Liver (tissue), 9 donors: ENCODE measurements around the gene OR2AG2. TPM values are rescaled to one million over a fixed set of nuclear protein-coding genes. Genes with fewer than 3 reads are reported as not detected.
A peak's percentile ranks its signal among the peaks of the same experiment; 100 is the strongest.

ENCODE experiments used
- DNase-seq: peaks from one replicate; pipeline ENCODE4 v3.0.0-alpha.2; 2017; ENCODE audit warnings: low spot score
- H3K27ac ChIP-seq, 2 donors: one replicate each; pipeline ENCODE4 v1.7.0; 2013; ENCODE audit warnings: inconsistent platforms in 2 of 2, low read length in 2 of 2, control low read depth in 1 of 2, low read depth in 1 of 2, mild to moderate bottlenecking in 1 of 2
- H3K27me3 ChIP-seq, 4 donors: one replicate each; pipeline versions ENCODE4 v1.6.1 to v1.7.0; 2013; ENCODE audit warnings: low read length in 3 of 4, inconsistent platforms in 1 of 4, mild to moderate bottlenecking in 1 of 4, moderate library complexity in 1 of 4; ENCODE audit not compliant: control insufficient read depth in 4 of 4, insufficient read depth in 4 of 4
- H3K36me3 ChIP-seq, 4 donors: one replicate each; pipeline versions ENCODE4 v1.6.1 to v1.7.0; 2013; ENCODE audit warnings: low read length in 3 of 4, mild to moderate bottlenecking in 3 of 4, low read depth in 1 of 4, moderate library complexity in 1 of 4; ENCODE audit not compliant: control insufficient read depth in 4 of 4, insufficient read depth in 3 of 4
- H3K4me1 ChIP-seq, 4 donors: one replicate each; pipeline versions ENCODE4 v1.6.1 to v1.7.0; 2013; ENCODE audit warnings: low read length in 3 of 4, mild to moderate bottlenecking in 3 of 4, moderate library complexity in 1 of 4; ENCODE audit not compliant: control insufficient read depth in 4 of 4, insufficient read depth in 4 of 4
- H3K4me3 ChIP-seq, 3 donors: one replicate each; pipeline versions ENCODE4 v1.6.1 to v1.7.0; 2013; ENCODE audit warnings: low read length in 3 of 3, control low read depth in 1 of 3, low read depth in 1 of 3, mild to moderate bottlenecking in 1 of 3
- H3K9ac ChIP-seq, 2 donors: one replicate each; pipeline ENCODE4 v1.7.0; 2013; ENCODE audit warnings: low read length in 2 of 2, mild to moderate bottlenecking in 2 of 2, moderate library complexity in 2 of 2, control low read depth in 1 of 2, low read depth in 1 of 2
- H3K9me3 ChIP-seq, 4 donors: one replicate each; pipeline versions ENCODE4 v1.6.1 to v1.7.0; 2013; ENCODE audit warnings: low read length in 3 of 4; ENCODE audit not compliant: control insufficient read depth in 4 of 4
- ATF3 ChIP-seq: IDR thresholded peaks from 2 replicates; pipeline ENCODE4 v1.6.1; 2016; ENCODE audit warnings: antibody characterized with exemption
- CTCF ChIP-seq: fragments of 150-350 bp; IDR thresholded peaks from 2 replicates; pipeline ENCODE4 v1.5.1; 2017; ENCODE audit warnings: improper control_type of control experiment, low read depth, low read length; ENCODE audit not compliant: missing input control
- EGR1 ChIP-seq, 2 donors: IDR thresholded peaks; 2 replicates each; pipeline ENCODE4 v1.6.1; 2016 to 2018; ENCODE audit warnings: antibody characterized with exemption in 2 of 2, low read depth in 2 of 2
- FOXA1 ChIP-seq: IDR thresholded peaks from 2 replicates; pipeline ENCODE4 v1.6.1; 2016; ENCODE audit warnings: antibody characterized with exemption
- FOXA2 ChIP-seq: IDR thresholded peaks from 2 replicates; pipeline ENCODE4 v1.6.1; 2016; ENCODE audit warnings: antibody characterized with exemption
- GABPA ChIP-seq, 2 donors: IDR thresholded peaks in 1 of 2; conservative IDR thresholded peaks in 1 of 2; 2 replicates each; pipeline ENCODE4 v1.6.1; 2016; ENCODE audit warnings: antibody characterized with exemption in 2 of 2, mild to moderate bottlenecking in 1 of 2, moderate library complexity in 1 of 2
- HNF4A ChIP-seq, 2 donors: conservative IDR thresholded peaks; 2 replicates each; pipeline ENCODE4 v1.6.1; 2016; ENCODE audit warnings: antibody characterized with exemption in 2 of 2, mild to moderate bottlenecking in 2 of 2
- HNF4G ChIP-seq: IDR thresholded peaks from 2 replicates; pipeline ENCODE4 v1.6.1; 2016; ENCODE audit warnings: antibody characterized with exemption
- JUND ChIP-seq, 2 donors: IDR thresholded peaks; 2 replicates each; pipeline ENCODE4 v1.6.1; 2016; ENCODE audit warnings: antibody characterized with exemption in 2 of 2
- MAX ChIP-seq: IDR thresholded peaks from 2 replicates; pipeline ENCODE4 v1.6.1; 2016; ENCODE audit warnings: antibody characterized with exemption
- NR2F2 ChIP-seq: IDR thresholded peaks from 2 replicates; pipeline ENCODE4 v1.6.1; 2016; ENCODE audit warnings: antibody characterized with exemption
- RAD21 ChIP-seq, 2 donors: IDR thresholded peaks; 2 replicates each; pipeline ENCODE4 v1.6.1; 2016; ENCODE audit warnings: antibody characterized with exemption in 2 of 2, mild to moderate bottlenecking in 2 of 2
- REST ChIP-seq: IDR thresholded peaks from 2 replicates; pipeline ENCODE4 v1.6.1; 2016; ENCODE audit warnings: antibody characterized with exemption, mild to moderate bottlenecking
- RXRA ChIP-seq, 2 donors: IDR thresholded peaks; 2 replicates each; pipeline ENCODE4 v1.6.1; 2017 to 2018; ENCODE audit warnings: antibody characterized with exemption in 2 of 2, mild to moderate bottlenecking in 1 of 2
- SP1 ChIP-seq: IDR thresholded peaks from 2 replicates; pipeline ENCODE4 v1.6.1; 2018; ENCODE audit warnings: antibody characterized with exemption, mild to moderate bottlenecking
- TAF1 ChIP-seq: conservative IDR thresholded peaks from 2 replicates; pipeline ENCODE4 v1.6.1; 2016; ENCODE audit warnings: antibody characterized with exemption, mild to moderate bottlenecking
- YY1 ChIP-seq: IDR thresholded peaks from 2 replicates; pipeline ENCODE4 v1.6.1; 2016; ENCODE audit warnings: antibody characterized with exemption, mild to moderate bottlenecking
- ZBTB33 ChIP-seq: IDR thresholded peaks from 2 replicates; pipeline ENCODE4 v1.6.1; 2016; ENCODE audit warnings: antibody characterized with exemption
- WGBS: extraction: QIAGEN DNeasy Blood & Tissue Kit; methylation state at CpG from one replicate; pipeline ENCODE4 v1.1.7; 2013; 5-methylcytosine and 5-hydroxymethylcytosine counted together
- polyA plus RNA-seq, 2 donors: library from polyadenylated mRNA; stranded (reverse) in 1 of 2; unstranded in 1 of 2; fragments of 200-250 nt in 1 of 2; fragments of >200 nt in 1 of 2; fragmentation: Nextera tagmentation in 1 of 2; extraction: Ambion mirVana in 1 of 2; gene quantifications; one replicate each; pipeline versions ENCODE4 v1.2.1 to v1.2.3, GENCODE V29; 2013 to 2015
- total RNA-seq, 2 donors: library from RNA; depleted of rRNA; stranded (reverse); fragments of >200 nt; gene quantifications; one replicate each; pipeline ENCODE4 v1.2.3, GENCODE V29; 2014
- donor health status: healthy.
- donor health status: healthy.
- donor health status: healthy.
- donor health status: healthy.
- donor health status: healthy.

Gene OR2AG2
- total and polyA plus RNA-seq, 4 donors: under 0.01 TPM; not detected in 3

GRCh38 chr11:6747097-6747668 is 24.6 kb downstream of the OR2AG2 start:
- H3K9ac ChIP-seq: no peak overlapping the region
- no peak for DNase-seq
- no peak overlapping the region for H3K4me3 ChIP-seq
- H3K27ac ChIP-seq: peak overlapping the region in 1 of 2 donors; percentile 77
- no peak for TF ChIP-seq ZBTB33
- TF ChIP-seq MAX: no peak
- no peak for TF ChIP-seq HNF4G
- no peak for TF ChIP-seq CTCF
- no peak for TF ChIP-seq FOXA2
- TF ChIP-seq FOXA1: no peak
- TF ChIP-seq REST: no peak
- no peak for TF ChIP-seq HNF4A (conservative IDR thresholded peaks at IDR 0.05)
- TF ChIP-seq RXRA (IDR thresholded peaks at IDR 0.05): no peak
- TF ChIP-seq ATF3: no peak
- TF ChIP-seq YY1: no peak
- no peak for TF ChIP-seq TAF1
- no peak for TF ChIP-seq SP1
- no peak for TF ChIP-seq JUND (IDR thresholded peaks at IDR 0.05)
- no peak for TF ChIP-seq EGR1 (IDR thresholded peaks at IDR 0.05; ENCODE audit: low read depth in 2 of 2)
- no peak for TF ChIP-seq NR2F2
- TF ChIP-seq RAD21 (IDR thresholded peaks at IDR 0.05): no peak
- TF ChIP-seq GABPA (IDR thresholded peaks at IDR 0.05 in 1 of 2, conservative IDR thresholded peaks at IDR 0.05 in 1 of 2): no peak
- H3K36me3 ChIP-seq: no peaks in the 10 kb centered on the region
- H3K9me3 ChIP-seq: no peaks in the 10 kb centered on the region
- 83% methylated on average over 3 of the region's 3 CpGs for WGBS
- H3K4me1 ChIP-seq: peaks cover 0 to 1% (median 0%) of the 10 kb centered on the region in 4 donors
- H3K27me3 ChIP-seq: no peaks in the 10 kb centered on the region
